Middle frontal gyrus (tissue), 1 donor: Measurements from ENCODE around the gene IL25.
"Not testable (repeated sequence)": the region's sequence is repeated elsewhere in the genome, so short reads cannot be mapped to it uniquely, and the experiment has no call there.

Experiments
- DNase-seq: peaks from one replicate; pipeline ENCODE4 v3.0.0-alpha.2; 2015; ENCODE audit warnings: low spot score; ENCODE audit errors: extremely low spot score

The IL25 gene

GRCh38 chr14:23375527-23376251, 3.1 kb downstream of the IL25 start:
- DNase-seq = no peak

- DNase-seq = peak; percentile 77
Measured at GRCh38 chr14:23376482-23377197, 4.0 kb downstream of the IL25 start, which contains the start of gene CMTM5. Gene CMTM5, plus strand, starts transcription at chr14:23377046. Its CDS starts 206 bp downstream, at chr14:23377252.

- DNase-seq = no peak
Measured at GRCh38 chr14:23377198-23377550, 4.6 kb downstream of the IL25 start.

- DNase-seq = no peak
Measured at GRCh38 chr14:23377573-23378563, 5.3 kb downstream of the IL25 start.

GRCh38 chr14:23378612-23379220, 6.1 kb downstream of the IL25 start:
- DNase-seq = no peak

GRCh38 chr14:23379366-23380196, 7.0 kb downstream of the IL25 start:
- no peak for DNase-seq

GRCh38 chr14:23380197-23380914, 7.7 kb downstream of the IL25 start:
- no peak for DNase-seq

- no peak for DNase-seq
Measured at GRCh38 chr14:23380976-23381375, 8.4 kb downstream of the IL25 start.

GRCh38 chr14:23381871-23382270, 9.3 kb downstream of the IL25 start:
- DNase-seq = no peak

GRCh38 chr14:23382276-23382675, 9.7 kb downstream of the IL25 start:
- no peak for DNase-seq

GRCh38 chr14:23382731-23383440, 10.3 kb downstream of the IL25 start:
- no peak for DNase-seq

GRCh38 chr14:23384364-23385080, 11.9 kb downstream of the IL25 start:
- no peak for DNase-seq

- no peak for DNase-seq
Measured at GRCh38 chr14:23385244-23385641, 12.6 kb downstream of the IL25 start.

- DNase-seq = no peak
Measured at GRCh38 chr14:23385642-23386265, 13.1 kb downstream of the IL25 start.

GRCh38 chr14:23386266-23386657, 13.7 kb downstream of the IL25 start:
- DNase-seq = not testable (repeated sequence)

- no peak for DNase-seq
Measured at GRCh38 chr14:23386999-23387398, 14.4 kb downstream of the IL25 start.

GRCh38 chr14:23387916-23388882, 15.6 kb downstream of the IL25 start:
- no peak for DNase-seq
